GM19025 (cell line): Measurements from ENCODE around the gene RASSF6.
"Not testable (repeated sequence)": the region's sequence is repeated elsewhere in the genome, so short reads cannot be mapped to it uniquely, and the experiment has no call there.

Source experiments
- ATAC-seq: cut with Tn5 transposase; IDR thresholded peaks from one replicate; pipeline ENCODE4 v1.9.1; 2021; ENCODE audit warnings: mild to moderate bottlenecking, low read depth, moderate library complexity; ENCODE audit not compliant: unreplicated experiment

The RASSF6 gene

GRCh38 chr4:73614311-73614867 is 5.8 kb downstream of the RASSF6 start:
- no peak for ATAC-seq

GRCh38 chr4:73613130-73613529 is 7.1 kb downstream of the RASSF6 start:
- ATAC-seq = no peak

- ATAC-seq = no peak
Measured at GRCh38 chr4:73612032-73612431, 8.2 kb downstream of the RASSF6 start.

GRCh38 chr4:73609706-73610105 is 10.5 kb downstream of the RASSF6 start:
- ATAC-seq = no peak

- ATAC-seq = no peak
Measured at GRCh38 chr4:73608689-73609594, 11.3 kb downstream of the RASSF6 start.

GRCh38 chr4:73607375-73608033 is 12.7 kb downstream of the RASSF6 start:
- peak; percentile 16 for ATAC-seq

- ATAC-seq = peak; percentile 74
Measured at GRCh38 chr4:73606465-73606974, 13.7 kb downstream of the RASSF6 start.

- no peak for ATAC-seq
Measured at GRCh38 chr4:73603854-73604584, 16.2 kb downstream of the RASSF6 start.

GRCh38 chr4:73603271-73603710 is 16.9 kb downstream of the RASSF6 start:
- ATAC-seq = peak; percentile 36

GRCh38 chr4:73600954-73601353 is 19.3 kb downstream of the RASSF6 start:
- ATAC-seq = no peak

GRCh38 chr4:73599182-73599581 is 21.1 kb downstream of the RASSF6 start:
- no peak for ATAC-seq

- no peak for ATAC-seq
Measured at GRCh38 chr4:73597594-73597993, 22.6 kb downstream of the RASSF6 start.

- not testable (repeated sequence) for ATAC-seq
Measured at GRCh38 chr4:73597183-73597582, 23.1 kb downstream of the RASSF6 start.

GRCh38 chr4:73596001-73596400 is 24.2 kb downstream of the RASSF6 start:
- no peak for ATAC-seq

GRCh38 chr4:73593631-73594241 is 26.5 kb downstream of the RASSF6 start:
- ATAC-seq = no peak

GRCh38 chr4:73589887-73590801 is 30.1 kb downstream of the RASSF6 start:
- peak; percentile 78 for ATAC-seq

- ATAC-seq = peak; percentile 26
Measured at GRCh38 chr4:73589261-73589847, 30.9 kb downstream of the RASSF6 start.

- no peak for ATAC-seq
Measured at GRCh38 chr4:73588613-73589012, 31.6 kb downstream of the RASSF6 start.

GRCh38 chr4:73586666-73587065 is 33.6 kb downstream of the RASSF6 start:
- no peak for ATAC-seq
